Activated T-cell treated with anti-CD3 and anti-CD28 coated beads for 1 hour (primary cell): ENCODE measurements around the gene NUP62.
"Not testable (repeated sequence)": the region's sequence is repeated elsewhere in the genome, so short reads cannot be mapped to it uniquely, and the experiment has no call there.

Source experiments
- DNase-seq: peaks from one replicate; pipeline ENCODE4 v3.0.0-alpha.2; 2020; ENCODE audit warnings: low read depth

NUP62 gene

GRCh38 chr19:49929121-49929610 lies at the start of gene NUP62, which contains the start of gene ATF5:
Gene NUP62, minus strand, starts transcription at chr19:49929504. Its CDS starts 19,697 bp downstream, at chr19:49909807.
Gene ATF5, plus strand, starts transcription at chr19:49929205. Its CDS starts 1,646 bp downstream, at chr19:49930851.
- peak; percentile 96 for DNase-seq

- no peak for DNase-seq
These were observed 49.0 kb upstream of the NUP62 start for GRCh38 chr19:49978324-49978723.

GRCh38 chr19:49977881-49978280 lies 48.6 kb upstream of the NUP62 start:
- no peak for DNase-seq

GRCh38 chr19:49977076-49977475 lies 47.8 kb upstream of the NUP62 start:
- DNase-seq = no peak

GRCh38 chr19:49976496-49976895 lies 47.2 kb upstream of the NUP62 start:
- no peak for DNase-seq

GRCh38 chr19:49975051-49975450 lies 45.7 kb upstream of the NUP62 start:
- DNase-seq = no peak

- DNase-seq = no peak
These were observed 44.7 kb upstream of the NUP62 start for GRCh38 chr19:49973987-49974386.

- no peak for DNase-seq
These were observed 43.5 kb upstream of the NUP62 start for GRCh38 chr19:49972841-49973240.

- no peak for DNase-seq
These were observed 42.7 kb upstream of the NUP62 start for GRCh38 chr19:49971991-49972411.

GRCh38 chr19:49969355-49969754 lies 40.1 kb upstream of the NUP62 start:
- DNase-seq = not testable (repeated sequence)

- no peak for DNase-seq
These were observed 39.1 kb upstream of the NUP62 start for GRCh38 chr19:49968279-49968922.

GRCh38 chr19:49960980-49961379 lies 31.7 kb upstream of the NUP62 start, which contains the start of gene SIGLEC11:
Gene SIGLEC11, minus strand, starts transcription at chr19:49961172. Its CDS starts 91 bp downstream, at chr19:49961081.
- not testable (repeated sequence) for DNase-seq

GRCh38 chr19:49959892-49960291 lies 30.6 kb upstream of the NUP62 start:
- not testable (repeated sequence) for DNase-seq

GRCh38 chr19:49958596-49958995 lies 29.3 kb upstream of the NUP62 start:
- not testable (repeated sequence) for DNase-seq

GRCh38 chr19:49958144-49958543 lies 28.8 kb upstream of the NUP62 start:
- not testable (repeated sequence) for DNase-seq

GRCh38 chr19:49957262-49957915 lies 28.1 kb upstream of the NUP62 start:
- no peak for DNase-seq

GRCh38 chr19:49956115-49956495 lies 26.8 kb upstream of the NUP62 start:
- no peak for DNase-seq

GRCh38 chr19:49954933-49955332 lies 25.6 kb upstream of the NUP62 start:
- no peak for DNase-seq

- DNase-seq = no peak
These were observed 25.0 kb upstream of the NUP62 start for GRCh38 chr19:49954092-49954829.

- DNase-seq = no peak
These were observed 24.1 kb upstream of the NUP62 start for GRCh38 chr19:49953416-49953815.

GRCh38 chr19:49952906-49953305 lies 23.6 kb upstream of the NUP62 start:
- DNase-seq = no peak

GRCh38 chr19:49952479-49952836 lies 23.2 kb upstream of the NUP62 start:
- DNase-seq = no peak
